Stimulated activated CD4-positive, alpha-beta T cell treated with anti-CD3 and anti-CD28 coated beads, Interleukin-4, amount 100 ng/mL, for 4 hours (primary cell): Measurements from ENCODE around the gene MYL5.
"Not testable (repeated sequence)": the region's sequence is repeated elsewhere in the genome, so short reads cannot be mapped to it uniquely, and the experiment has no call there.

Experiments
- DNase-seq, 2 experiments: peaks; one replicate each; pipeline ENCODE4 v3.0.0-alpha.2; 2020

Gene MYL5

GRCh38 chr4:730511-730910 lies 56.2 kb downstream of the MYL5 start:
- no peak for DNase-seq

GRCh38 chr4:730946-731904 lies 56.9 kb downstream of the MYL5 start:
- DNase-seq = not testable (repeated sequence)
